RWPE1 (cell line): ENCODE results near the gene PSMG4.
"Not testable (repeated sequence)": the region's sequence is repeated elsewhere in the genome, so short reads cannot be mapped to it uniquely, and the experiment has no call there.

Experiments
- CTCF ChIA-PET: fragments of 350-600 bp; sonication (Branson Sonifier 250); formaldehyde crosslinking; extraction: SDS; loops from one replicate; lab custom pipeline; 2021; lab: Yijun Ruan, JAX
- POLR2A ChIA-PET: fragments of 400-600 bp; formaldehyde crosslinking; extraction: SDS; loops from one replicate; lab custom pipeline; 2020; ENCODE audit warnings: antibody characterized with exemption; ENCODE audit not compliant: low non-redundant PET; lab: Yijun Ruan, JAX
- DNase-seq: peaks from one replicate; pipeline ENCODE4 v3.0.0; 2012; ENCODE audit warnings: low spot score
- H3K27ac ChIP-seq: fragments of 450-650 bp; 2 replicates; pipeline ENCODE4 v1.5.1; 2017
- TF ChIP-seq, protein P1 (sequence below): fragments of 450-650 bp; conservative IDR thresholded peaks from 2 replicates; pipeline ENCODE4 v1.5.1; 2017; ENCODE audit warnings: low read depth, mild to moderate bottlenecking

PSMG4 gene

DNA sequence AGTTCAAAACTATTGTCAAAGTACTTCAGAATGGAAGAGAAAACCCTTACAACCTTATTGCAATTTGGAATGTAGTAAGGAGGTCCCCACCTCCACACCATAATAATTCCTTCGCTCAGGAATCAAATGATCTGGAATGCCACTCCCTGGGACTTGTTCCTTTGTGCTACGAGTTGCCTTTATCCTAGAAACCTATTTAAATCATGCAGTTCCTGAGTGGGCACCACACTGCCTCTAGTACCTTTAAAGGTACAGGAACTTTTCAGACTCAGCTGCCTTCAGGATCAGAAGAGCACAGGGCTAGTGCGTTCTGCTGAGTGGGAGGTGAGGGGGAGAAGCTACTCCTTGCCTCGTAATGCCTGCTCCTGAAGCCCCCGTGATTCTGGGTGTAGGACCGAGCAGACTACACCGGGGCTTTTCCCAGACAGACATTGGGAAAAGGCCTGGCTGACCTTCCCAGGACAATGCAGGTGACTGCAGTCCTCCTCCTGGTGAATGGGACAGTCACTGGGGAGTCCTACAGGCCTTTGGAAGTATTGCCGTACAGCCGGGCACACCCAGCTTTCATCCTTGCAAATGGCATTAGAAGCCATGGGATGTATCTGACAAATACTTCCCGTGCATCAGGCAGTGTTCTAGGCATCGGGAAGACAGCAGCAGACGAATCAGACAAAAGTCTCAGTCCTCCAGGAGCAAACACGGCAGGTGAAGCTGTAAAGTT, 19.5 kb upstream of the PSMG4 start:
- TF ChIP-seq, protein P1, sequence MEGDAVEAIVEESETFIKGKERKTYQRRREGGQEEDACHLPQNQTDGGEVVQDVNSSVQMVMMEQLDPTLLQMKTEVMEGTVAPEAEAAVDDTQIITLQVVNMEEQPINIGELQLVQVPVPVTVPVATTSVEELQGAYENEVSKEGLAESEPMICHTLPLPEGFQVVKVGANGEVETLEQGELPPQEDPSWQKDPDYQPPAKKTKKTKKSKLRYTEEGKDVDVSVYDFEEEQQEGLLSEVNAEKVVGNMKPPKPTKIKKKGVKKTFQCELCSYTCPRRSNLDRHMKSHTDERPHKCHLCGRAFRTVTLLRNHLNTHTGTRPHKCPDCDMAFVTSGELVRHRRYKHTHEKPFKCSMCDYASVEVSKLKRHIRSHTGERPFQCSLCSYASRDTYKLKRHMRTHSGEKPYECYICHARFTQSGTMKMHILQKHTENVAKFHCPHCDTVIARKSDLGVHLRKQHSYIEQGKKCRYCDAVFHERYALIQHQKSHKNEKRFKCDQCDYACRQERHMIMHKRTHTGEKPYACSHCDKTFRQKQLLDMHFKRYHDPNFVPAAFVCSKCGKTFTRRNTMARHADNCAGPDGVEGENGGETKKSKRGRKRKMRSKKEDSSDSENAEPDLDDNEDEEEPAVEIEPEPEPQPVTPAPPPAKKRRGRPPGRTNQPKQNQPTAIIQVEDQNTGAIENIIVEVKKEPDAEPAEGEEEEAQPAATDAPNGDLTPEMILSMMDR: no peak
- POLR2A ChIA-PET: no interaction called here
- no peak for DNase-seq

DNA sequence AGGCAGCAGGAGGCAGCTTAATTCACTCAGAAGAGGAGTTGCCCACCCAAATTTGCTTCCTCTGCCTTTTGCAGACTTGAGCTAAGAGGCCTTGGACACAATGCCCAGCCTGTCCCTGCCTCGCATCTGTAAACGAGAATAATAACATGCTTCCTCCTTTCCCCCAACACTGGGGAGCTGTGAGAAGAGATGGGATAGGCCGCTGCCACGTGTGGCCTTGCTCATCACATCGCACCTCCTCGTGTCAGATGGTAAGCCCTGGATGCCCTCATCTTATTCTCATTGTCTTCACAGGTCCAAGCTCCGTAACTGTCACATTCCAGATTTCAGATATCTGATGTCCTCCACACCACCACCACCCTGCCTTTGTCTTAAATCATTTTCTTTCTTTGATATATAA, 18.2 kb upstream of the PSMG4 start:
- H3K27ac ChIP-seq: no peak overlapping the region
- POLR2A ChIA-PET: no interaction called here
- CTCF ChIA-PET: interaction anchor here (0.5 to 0.7 kb wide), 2 partner anchors 11 to 114 kb away, joined by 3 read pairs; no protein-coding TSS in a partner anchor
- DNase-seq: no peak
- TF ChIP-seq, protein P1: no peak

More for the DNA sequence above, 19.5 kb upstream of the PSMG4 start:
- CTCF ChIA-PET: interaction anchor here (0.5 to 1.2 kb wide), 5 partner anchors 12 to 219 kb away, joined by 3 to 5 read pairs (median 4); no protein-coding TSS in a partner anchor
- no peak overlapping the region for H3K27ac ChIP-seq

- POLR2A ChIA-PET, CTCF ChIA-PET, DNase-seq, H3K27ac ChIP-seq: not testable (repeated sequence)
Observed at GRCh38 chr6:3241745-3242144, 17.0 kb upstream of the PSMG4 start.

GRCh38 chr6:3242768-3243167, 16.0 kb upstream of the PSMG4 start:
- TF ChIP-seq, protein P1: no peak
- CTCF ChIA-PET: no interaction called here
- POLR2A ChIA-PET: no interaction called here
- DNase-seq: no peak
- H3K27ac ChIP-seq: no peak overlapping the region

DNA sequence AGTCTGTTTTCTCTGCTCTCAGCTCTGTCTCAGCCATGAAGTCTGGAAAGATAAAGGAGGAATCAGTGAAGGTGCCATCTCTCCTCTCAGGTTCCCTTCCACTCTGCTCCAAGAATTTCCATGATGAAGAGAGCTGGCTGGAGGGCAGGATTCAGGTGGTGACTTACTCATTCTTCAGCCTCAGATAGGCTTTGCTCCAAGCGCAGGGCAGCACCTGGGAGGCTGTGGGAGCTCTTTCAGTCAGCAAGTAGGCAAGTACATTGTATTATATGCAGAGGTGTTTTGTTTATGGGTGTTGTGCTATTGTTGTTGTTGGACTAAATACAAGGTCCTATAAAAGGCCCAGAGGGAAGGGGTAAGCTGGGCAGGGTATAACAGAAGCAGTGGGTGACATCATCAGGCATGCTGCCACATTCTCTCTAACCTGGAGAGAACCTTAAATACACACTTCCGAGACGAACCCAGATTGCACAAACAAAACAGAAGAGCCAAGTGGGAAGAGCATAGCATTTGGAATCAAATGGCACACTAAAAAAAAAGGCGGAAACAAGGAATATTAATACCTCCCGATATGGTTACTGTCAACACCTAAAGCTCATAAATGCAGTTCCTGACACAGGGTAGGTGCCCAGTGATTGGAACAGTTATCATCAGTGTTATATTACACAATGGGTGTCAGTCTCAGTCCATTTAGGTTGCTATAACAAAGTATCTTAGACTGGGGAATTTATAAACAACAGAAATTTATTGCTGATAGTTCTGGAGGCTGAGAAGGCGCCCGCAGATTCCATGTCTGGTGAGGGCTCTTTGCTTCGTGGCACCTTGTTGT, 14.5 kb upstream of the PSMG4 start:
- CTCF ChIA-PET: interaction anchor here (0.9 kb wide), 1 partner anchor 18 kb away, joined by 4 read pairs; no protein-coding TSS in a partner anchor
- POLR2A ChIA-PET: no interaction called here
- no peak for DNase-seq
- H3K27ac ChIP-seq: no peak overlapping the region
- TF ChIP-seq, protein P1: no peak

GRCh38 chr6:3244832-3245161, 13.9 kb upstream of the PSMG4 start:
- POLR2A ChIA-PET, DNase-seq, H3K27ac ChIP-seq: not testable (repeated sequence)
- CTCF ChIA-PET: interaction anchor here (0.9 kb wide), 1 partner anchor 19 kb away, joined by 4 read pairs; no protein-coding TSS in a partner anchor

DNA sequence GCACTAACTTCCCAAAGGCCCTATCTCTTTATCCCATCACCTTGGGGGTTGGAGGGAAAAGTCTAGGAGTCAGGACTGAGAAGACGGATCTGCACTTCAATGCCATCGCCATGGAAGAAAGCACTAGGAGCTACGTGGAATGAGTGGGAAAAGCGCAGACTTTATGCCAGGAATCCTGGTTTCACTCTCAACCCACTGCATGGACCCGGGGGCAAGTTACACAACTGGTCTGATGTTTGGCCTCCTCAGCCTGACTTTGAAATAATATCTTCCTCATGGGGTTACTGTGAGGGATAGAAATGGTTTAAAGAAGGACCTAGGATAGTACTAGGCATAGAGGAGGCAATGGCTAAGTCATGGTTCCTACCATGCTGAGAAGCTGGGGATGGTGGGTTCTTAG, 13.5 kb upstream of the PSMG4 start:
- DNase-seq: no peak
- CTCF ChIA-PET: interaction anchor here (0.9 kb wide), 1 partner anchor 19 kb away, joined by 4 read pairs; no protein-coding TSS in a partner anchor
- H3K27ac ChIP-seq: no peak overlapping the region
- POLR2A ChIA-PET: interaction anchor here (0.9 kb wide), 1 partner anchor 83 kb away, joined by 3 read pairs; no protein-coding TSS in a partner anchor
- TF ChIP-seq, protein P1: no peak
